Cardiac septum (tissue), 1 donor: ENCODE data around the gene AURKB. TPM values are rescaled to one million over a fixed set of nuclear protein-coding genes. Genes with fewer than 3 reads are reported as not detected.
"Not testable (repeated sequence)": the region's sequence is repeated elsewhere in the genome, so short reads cannot be mapped to it uniquely, and the experiment has no call there.

Experiments used
- DNase-seq: peaks from one replicate; pipeline ENCODE4 v3.0.0-alpha.2; 2020; ENCODE audit warnings: low spot score
- intact Hi-C: fragments of 100-400 bp; cut with DNase I; formaldehyde crosslinking; loops from one replicate; pipeline ENCODE4 v1.14.0; 2022
- total RNA-seq: library from RNA; stranded (reverse); fragmentation: NEBNext Ultra II Directional; extraction: Animal tissue kit (Norgen Biotek cat#: 25700); gene quantifications from one replicate; pipeline ENCODE4 v1.2.1, GENCODE V29; 2021
- donor health status: DM: no; HTN: no; CAD: no.

AURKB gene
- total RNA-seq, 1 donor from 2014 or later: 0.83 TPM

DNA sequence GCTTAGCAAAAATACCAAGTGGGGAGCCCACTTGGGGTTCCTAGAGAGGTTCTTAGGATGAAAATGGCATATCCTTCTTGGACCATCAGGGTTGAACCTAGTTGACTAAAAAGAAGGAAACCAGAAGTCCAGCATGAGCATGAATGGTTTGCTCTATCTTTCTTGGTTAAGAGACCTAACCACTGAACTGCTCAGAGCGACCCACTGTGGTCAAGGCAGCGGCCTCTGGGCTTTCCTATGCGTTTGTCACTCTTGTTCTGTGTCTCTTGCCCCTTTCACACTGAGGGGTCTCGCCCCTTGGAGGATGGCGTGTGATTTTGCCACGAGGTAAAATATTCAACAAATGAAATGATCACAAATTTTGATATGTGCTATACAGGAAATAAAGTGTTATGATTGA lies 19.9 kb downstream of the AURKB start:
- intact Hi-C loops: no loop called here
- no peak for DNase-seq

DNA sequence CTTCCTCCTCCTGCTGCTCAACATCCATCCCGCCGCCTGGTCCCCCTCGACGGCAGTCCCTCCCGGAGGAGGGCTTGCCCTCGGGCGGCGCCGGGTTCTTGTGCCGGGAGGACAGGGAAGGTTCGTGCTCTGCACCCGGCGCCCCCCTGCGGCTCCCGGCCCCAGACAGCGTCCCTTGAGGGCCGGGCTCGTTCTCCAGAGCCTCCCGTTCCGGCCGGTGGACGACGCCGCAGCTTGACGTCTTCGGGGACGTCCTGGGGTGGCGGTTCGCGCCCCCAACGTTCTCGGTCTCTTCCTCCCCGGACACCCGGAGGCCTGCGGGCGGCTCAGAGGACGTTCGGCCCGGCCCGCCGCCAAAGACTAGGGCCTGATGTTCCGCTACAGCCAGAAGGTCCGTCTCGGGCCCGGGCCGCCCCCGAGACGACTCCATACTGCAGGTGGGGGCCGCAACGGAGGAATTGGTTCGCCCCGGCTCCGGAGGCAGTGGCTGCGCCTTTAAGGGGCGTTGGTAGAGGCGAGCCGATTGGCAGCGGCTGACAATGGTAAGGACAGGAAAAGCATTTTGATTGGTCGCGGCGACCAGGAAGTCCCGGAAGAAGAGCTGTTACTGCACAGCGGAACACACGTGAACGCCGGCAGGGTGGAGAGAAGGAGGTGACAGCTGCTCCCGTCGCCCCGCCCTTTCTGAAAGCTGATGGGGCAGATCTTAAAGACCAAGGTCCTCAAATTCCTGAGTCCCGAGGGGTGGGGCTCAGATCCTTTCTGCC lies 20.5 kb downstream of the AURKB start, which contains the start of gene BORCS6:
Gene BORCS6 (minus strand): TSS at position 470 of the 767 bp plus-strand sequence. CDS start 40 bp downstream, at position 430.
- intact Hi-C loops: loop anchor here (5.0 kb wide), 1 partner anchor 53 kb away; no protein-coding TSS in a partner anchor
- DNase-seq: peak; percentile 100

DNA sequence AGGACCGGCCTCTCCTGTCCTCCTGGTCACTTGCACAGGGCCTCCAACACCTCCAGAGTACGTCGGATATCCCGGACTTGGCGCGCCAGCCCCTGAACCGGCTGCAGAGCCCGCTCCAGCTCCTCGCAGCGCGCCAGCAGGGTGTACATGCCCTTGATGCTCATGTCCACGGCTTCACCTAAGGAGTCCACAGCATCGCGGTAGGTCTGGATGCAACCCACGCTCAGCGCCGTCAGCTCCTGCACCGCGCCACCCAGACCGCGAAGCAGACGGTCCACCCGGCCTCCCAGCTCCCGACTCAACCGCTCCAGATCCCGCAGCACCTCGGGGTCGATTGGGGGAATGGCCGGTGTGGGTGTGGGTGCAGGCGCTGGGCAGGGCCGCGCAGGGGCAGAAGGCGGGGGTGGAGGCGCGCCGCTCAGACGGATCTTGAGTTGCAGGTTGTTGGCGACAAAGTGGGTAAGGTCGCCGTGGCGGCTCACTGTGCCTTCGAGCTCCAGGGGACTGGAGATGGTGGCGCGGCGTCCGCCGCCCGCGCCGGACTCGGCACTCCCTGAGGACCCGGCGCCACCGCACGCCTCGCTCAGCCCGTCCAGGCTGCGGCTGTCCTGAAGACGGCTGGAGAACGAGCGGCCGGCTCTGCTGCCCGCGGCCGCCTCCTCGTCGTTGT lies 21.2 kb downstream of the AURKB start:
- DNase-seq: no peak
- intact Hi-C loops: loop anchor here (5.0 kb wide), 1 partner anchor 52 kb away; no protein-coding TSS in a partner anchor

DNA sequence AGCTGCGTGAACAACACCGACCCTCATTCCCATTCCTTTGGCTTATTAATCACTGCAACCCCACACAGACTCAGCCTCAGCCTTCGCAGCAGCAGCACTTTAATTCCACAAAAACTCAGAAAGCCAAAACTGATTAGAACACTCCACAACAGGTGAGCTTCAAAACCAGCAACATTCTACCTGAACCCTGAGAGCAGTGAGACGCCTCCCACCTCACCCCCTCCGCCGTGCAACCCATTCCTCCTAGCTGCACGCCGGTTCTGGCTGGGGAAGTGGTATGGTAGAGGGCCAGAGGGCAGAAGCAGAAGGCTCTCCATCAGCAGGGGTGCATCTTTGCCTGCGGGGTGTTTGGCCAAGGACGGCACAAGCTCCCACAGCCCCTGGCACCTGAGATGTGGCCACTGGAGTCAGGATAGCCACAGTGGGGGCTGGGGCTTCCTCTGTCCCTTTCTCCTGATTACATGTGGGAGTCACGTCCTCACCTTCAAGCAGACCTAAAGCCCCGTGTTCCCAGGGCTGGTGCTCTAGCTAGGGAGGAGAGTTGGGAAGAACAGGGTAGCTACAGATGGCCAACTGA lies 22.0 kb downstream of the AURKB start:
- no peak for DNase-seq

DNA sequence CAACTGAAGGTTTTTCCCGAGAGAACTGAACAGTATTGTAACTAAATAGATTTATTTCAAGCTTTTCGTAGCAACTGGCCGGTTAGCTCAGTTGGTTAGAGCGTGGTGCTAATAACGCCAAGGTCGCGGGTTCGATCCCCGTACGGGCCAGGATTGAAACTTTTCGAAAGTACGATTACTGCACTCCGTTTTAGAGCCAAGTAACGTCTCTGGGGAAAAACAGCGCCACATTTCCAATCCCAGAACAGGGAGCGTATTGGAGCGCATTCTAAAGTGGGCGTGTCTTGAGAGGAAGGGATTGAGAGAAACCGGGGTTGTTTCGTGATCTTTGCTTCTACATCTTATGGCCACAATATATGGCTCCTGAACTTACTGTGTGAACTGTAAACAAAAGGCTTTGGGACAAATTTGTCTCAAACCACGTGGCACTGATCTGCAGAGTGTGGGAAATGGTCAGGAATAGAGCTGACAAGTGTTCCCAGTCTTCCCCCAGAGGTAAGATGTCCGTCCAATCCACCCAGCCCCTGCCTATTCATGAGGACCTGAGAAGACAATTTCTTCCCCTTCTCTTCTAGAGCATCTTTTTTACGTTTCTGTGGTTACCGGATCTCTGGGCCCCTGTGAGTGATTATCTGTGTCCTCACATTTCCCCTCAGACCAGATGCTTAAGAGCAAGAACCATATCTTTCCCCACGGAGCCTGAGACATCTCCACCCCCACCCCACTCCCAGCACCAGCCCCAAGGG lies 22.7 kb downstream of the AURKB start:
- DNase-seq: peak; percentile 86
- intact Hi-C loops: loop anchor here (2.0 to 5.0 kb wide), 3 partner anchors 31 to 69 kb away; partner anchors contain the start of gene ALOXE3

More for the DNA sequence above, 22.0 kb downstream of the AURKB start:
- intact Hi-C loops: loop anchor here (5.0 kb wide), 1 partner anchor 51 kb away; no protein-coding TSS in a partner anchor

DNA sequence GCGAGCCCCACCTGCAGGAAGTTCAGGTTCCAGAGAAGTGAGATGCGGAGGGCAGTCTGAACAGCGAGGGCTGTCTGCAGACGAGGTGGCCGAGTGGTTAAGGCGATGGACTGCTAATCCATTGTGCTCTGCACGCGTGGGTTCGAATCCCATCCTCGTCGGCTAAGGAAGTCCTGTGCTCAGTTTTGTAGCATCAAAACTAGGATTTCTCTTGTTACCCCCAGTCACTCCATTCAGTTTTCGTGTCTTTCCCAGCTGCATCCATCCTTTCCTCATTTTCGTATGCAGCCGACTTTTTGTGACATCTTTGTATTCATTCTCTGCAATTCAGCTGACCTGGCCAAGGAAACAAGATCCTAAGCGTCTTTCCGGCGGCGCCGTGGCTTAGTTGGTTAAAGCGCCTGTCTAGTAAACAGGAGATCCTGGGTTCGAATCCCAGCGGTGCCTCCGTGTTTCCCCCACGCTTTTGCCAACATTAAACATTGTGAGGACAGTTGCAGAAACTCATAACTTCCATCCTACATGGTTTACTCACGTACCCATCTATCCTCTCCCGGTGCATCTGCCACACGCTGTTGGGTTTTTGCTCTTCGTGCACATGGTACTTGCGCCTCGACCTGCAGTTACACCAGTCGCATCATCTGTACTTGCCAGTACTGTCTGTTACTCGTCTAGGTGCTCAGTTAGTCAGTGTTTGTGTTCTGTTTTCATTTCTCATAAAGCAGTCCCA lies 23.4 kb downstream of the AURKB start:
- peak; percentile 95 for DNase-seq
- intact Hi-C loops: loop anchor here (1.0 to 5.0 kb wide), 4 partner anchors 30 to 68 kb away; partner anchors contain the start of gene ALOXE3

DNA sequence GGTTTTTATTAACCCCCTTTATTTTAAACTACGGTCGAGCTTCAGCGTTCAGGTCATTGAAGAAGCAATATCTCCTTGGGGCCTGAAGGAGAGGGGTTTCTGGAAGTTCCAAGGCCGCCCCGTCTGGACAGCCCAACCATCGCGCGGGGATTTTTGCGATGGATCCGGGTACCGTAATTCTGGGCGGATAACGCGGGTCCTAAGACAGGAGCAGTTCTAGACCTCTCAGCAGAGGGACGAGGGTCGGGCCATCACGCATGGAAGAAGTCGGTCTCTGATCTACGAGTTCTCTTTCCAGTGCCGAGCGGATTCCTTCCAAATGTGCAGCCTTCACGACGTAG lies 24.0 kb downstream of the AURKB start:
- intact Hi-C loops: loop anchor here (1.0 to 5.0 kb wide), 4 partner anchors 30 to 68 kb away; partner anchors contain the start of gene ALOXE3
- DNase-seq: no peak

DNA sequence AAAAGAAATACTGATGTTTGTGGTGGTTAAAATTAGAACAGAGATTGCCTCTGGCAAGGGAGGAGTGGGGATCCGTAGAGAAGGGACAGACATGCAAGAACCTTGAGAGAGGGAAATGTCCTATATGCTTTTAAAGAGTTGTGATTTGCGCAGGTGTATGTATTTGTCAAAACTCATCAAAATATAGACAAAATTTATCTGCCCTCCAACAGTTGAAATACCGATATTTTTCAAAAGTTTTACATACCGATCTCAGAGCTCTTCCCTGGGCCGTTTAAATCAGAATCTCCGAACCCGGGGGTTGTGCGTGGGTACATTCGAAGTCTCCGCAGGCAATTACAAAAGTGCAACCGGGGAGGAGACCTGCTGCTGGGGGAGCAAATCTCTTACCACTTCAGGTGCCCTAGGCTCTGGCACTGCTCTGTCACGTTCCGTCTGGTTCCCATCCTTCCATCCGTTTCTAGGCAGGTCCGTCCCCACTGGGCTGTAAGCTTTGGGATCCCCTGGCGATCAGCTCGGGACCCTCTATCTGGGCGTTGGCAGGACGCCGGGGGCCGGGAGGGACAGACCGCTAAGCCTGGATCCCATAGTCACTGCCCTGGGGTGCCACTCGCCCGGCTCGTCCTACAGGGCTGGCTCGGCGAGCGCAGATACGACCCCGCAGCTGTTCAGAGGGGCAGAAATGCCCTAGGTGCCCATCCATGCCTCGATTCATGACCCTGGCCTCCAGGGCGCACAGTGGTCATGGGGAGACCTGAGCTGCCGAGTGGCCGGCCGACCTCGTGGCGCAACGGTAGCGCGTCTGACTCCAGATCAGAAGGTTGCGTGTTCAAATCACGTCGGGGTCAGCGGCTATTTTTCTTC lies 24.6 kb downstream of the AURKB start:
- DNase-seq: peak; percentile 93
- intact Hi-C loops: loop anchor here (1.0 to 5.0 kb wide), 4 partner anchors 29 to 67 kb away; partner anchors contain the start of gene ALOXE3

DNA sequence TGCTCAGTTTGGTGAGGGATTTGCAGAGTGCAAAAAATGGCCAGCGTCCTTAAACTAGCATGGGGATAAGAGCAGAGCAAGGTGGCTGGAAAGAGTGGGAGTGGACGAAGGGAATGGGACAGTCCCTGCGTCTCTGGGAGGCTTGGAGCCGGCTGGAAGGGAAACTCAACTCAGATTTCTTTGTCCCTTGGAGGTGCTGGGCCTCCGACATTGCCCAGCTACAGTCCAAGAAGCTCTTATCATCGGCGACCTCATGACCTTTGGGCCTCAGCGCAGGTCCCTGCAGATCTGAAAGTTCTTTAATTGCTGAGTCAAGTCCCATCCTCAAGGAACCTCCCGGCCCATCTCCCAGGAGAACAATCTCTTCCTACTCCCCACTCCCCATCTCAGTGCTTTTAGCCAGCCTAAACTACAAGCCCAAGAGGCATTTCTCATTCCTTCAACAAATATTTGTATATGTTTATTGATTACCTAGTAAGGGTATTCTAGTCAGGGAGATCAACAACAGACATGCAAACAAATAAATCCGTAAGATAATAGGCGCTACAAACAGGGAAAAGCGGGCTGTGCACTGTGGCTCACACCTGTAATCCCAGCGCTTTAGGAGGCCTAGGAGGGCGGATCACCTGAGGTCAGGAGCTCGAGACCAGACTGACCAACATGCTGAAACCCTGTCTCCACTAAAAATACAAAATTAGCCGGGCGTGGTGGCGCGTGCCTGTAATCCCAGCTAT lies 33.2 kb downstream of the AURKB start:
- no peak for DNase-seq

DNA sequence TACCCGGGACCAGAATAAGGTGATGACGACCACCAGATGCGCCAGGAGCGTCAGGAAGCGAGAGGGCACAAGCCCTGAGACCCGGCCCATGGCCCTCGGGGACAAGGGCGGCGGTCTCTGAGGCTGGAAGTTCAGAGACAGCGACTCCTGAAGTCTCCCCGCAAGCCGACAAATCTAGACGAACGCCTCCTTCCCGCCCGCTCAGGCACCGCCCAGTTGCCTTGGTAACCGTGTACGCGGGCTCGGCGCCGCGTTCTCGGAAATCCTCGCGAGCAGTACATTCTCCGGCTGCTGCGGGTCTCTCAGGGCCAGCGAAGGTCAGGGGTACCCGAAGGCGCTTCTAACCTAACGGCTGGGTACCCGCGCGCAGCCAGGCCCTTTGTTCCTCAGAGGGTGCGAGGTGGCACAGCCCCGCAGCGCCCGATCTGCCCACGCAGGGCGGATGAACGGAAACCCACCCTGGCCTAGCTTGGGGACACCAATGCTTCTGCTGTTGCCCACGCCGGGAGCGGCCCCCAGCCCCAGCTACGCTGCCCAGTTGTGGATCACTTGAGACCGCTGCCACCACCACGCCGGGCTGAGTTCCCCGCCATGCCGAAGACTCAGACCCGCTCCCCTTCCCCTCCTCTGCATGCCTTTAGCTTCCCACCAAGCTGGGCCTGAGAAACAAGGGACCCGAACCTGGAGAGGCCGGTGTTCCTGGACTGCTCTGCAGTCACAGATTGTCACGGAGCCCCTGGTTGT lies 34.0 kb downstream of the AURKB start, which contains the start of gene TMEM107:
Gene TMEM107 (minus strand): TSS at position 184 of the 744 bp plus-strand sequence. CDS start 94 bp downstream, at position 90.
- peak; percentile 91 for DNase-seq
- intact Hi-C loops: no loop called here

More for the DNA sequence above, 33.2 kb downstream of the AURKB start:
- intact Hi-C loops: no loop called here

DNA sequence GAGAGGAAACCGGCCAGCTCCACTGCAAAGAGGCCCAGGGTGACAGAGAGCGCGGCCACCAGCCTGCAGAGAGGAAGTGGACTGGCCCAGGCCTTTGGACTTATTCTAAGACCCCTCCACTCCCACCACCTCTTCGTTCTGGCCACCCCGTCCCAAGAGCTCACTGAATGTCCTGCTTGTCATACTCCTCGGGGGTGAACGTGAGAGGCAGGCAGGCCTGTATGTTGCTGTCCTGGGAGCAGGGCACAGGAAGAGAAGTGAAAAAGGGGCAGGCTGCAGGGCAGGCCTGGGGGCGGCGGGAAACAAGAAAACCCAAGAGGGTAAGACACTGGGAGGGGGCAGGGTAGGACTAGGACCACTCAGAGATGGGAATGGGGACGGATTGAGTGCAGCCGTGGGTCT lies 34.6 kb downstream of the AURKB start:
- intact Hi-C loops: no loop called here
- DNase-seq: no peak

DNA sequence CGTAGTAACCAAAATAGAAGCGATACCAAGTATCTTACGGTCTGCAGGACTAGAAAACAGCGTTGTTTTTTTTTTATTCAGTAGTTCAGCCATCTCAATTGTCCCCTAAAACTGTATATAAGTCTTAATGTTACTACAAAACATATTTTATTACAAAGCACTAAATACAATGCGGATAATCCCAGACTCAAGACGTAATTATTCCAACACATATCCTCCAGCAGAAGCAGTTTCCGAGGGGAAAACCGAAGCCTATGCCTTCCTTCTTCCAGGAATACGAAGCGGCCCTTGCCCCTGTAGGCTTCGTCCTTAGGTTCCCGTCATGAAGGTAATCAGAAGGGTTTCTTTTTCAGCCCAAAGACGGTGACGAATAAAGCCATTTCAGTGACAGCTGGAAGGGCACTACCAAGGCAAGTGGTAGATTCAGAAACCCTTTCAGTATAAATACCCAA lies 36.5 kb downstream of the AURKB start:
- intact Hi-C loops: no loop called here
- DNase-seq: no peak

DNA sequence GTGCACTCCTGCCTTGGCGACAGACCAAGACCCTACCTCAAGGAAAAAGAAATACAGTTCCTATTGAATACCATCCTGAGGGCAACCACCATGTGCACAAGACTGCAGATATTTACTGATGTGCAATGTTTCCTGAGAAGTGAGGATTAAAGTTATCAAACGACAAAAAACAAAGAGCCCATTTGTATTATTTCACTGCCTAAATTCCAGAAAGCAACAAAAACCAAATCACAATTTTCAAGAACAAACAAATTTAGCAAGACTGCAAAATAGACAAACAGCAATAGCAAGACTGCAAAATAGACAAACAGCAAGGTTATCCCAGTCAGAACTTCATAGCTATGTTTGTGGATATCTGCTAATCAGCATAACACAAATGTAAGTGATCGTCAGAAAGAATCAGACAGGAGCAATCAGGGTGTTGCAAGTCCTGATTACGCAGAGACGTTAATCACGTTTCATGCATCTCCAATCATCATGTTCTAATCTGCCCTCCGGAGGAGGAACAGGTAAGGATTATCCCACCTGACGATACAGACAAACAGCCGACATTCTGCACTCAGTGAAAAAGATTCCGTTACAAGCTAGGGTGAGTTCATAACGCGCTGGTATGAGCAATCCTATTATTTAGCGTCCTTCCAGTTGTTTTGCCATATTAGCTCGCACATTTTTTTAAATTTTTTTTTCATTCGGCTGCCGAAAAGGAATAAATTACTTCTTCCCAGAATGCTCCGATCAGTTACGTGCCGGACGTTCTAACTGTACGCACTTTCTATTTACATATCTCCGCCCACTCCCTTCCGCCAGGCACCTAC lies 37.1 kb downstream of the AURKB start:
- DNase-seq: no peak
- intact Hi-C loops: no loop called here

DNA sequence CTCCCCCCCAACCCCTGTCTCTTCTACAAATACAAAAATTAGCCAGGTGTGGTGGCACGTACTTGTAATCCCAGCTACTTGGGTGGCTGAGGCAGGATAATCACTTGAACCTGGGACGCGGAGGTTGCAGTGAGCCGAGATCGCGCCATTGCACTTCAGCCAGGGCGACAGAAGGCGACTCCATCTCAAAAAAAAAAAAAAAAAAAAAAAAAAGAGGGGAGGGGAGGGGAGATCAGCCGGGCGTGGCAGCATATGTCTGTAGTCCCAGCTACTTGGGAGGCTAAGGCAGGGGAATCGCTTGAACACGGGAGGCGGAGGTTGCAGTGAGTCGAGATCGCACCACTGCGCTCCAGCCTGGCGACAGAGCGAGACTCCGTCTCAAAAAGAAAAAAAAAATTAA lies 40.2 kb downstream of the AURKB start:
- DNase-seq, intact Hi-C loops: not testable (repeated sequence)

DNA sequence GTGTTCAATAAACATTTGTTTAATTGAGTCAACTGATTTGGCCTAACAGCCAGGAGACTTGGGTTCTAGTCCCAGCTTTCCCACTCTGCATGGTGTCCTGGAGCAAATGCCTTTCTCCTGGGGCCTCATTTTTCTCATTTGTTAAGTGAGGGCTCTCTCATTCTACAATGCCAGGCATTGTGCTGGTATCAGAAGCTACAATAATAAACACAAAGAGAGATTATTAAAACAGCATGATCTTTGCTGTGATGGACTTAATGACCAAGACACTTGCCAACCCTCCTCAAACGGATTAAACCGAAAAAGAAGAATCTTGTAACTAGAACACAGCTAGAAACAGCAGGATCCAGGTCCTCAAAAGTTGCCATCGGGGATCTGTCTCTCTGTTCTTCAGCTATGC lies 42.8 kb downstream of the AURKB start:
- intact Hi-C loops: no loop called here

More for the DNA sequence above, 42.8 kb downstream of the AURKB start:
- DNase-seq: no peak
